ENCODE data around the gene CD58.

The CD58 gene

GRCh38 chr1:116586741-116587143 lies 15.9 kb upstream of the CD58 start:
- TF ChIP-seq TAF1 (IDR thresholded peaks at IDR 0.05; ENCODE audit: low read depth, low read length) (no peak), SPI1 (IDR thresholded peaks at IDR 0.05; ENCODE audit: low read depth, low read length) (0 out of 2 replicates have a peak, but pooled peaks have one; percentile 6)
- FAIRE-seq (no peak), DNase-seq (ENCODE audit: insufficient read length, low spot score) (no peak)

DNA sequence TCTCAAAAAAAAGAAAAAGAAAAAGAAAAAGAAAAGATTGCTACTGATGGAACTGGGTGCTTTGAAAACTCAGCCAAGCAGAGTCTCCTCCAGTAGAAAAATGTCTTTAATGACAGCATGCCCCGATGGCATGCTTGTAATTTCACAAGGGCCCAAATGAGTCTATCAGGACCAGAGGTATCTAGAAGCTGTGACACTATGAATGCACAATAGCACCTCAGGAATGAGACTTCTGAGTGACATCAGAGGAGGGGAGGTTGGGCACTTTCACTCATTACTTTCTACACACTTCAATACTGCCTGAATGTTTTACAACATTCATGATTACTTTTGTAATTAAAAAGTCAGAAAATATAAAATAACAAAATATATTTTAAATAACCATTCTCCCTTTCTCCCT lies 15.1 kb upstream of the CD58 start:
- DNase-seq (ENCODE audit: insufficient read length, low spot score), result no peak
- FAIRE-seq, result no peak
- TF ChIP-seq SPI1 (IDR thresholded peaks at IDR 0.05; ENCODE audit: low read depth, low read length) (no peak), PAX5 (IDR thresholded peaks at IDR 0.05; ENCODE audit: insufficient read depth, low read length, severe bottlenecking) (no peak), POLR2AphosphoS5 (IDR thresholded peaks at IDR 0.05; ENCODE audit: low read depth, low read length) (no peak), POU2F2 (IDR thresholded peaks at IDR 0.05; ENCODE audit: low read depth, low read length) (no peak), POLR2A (IDR thresholded peaks at IDR 0.05; ENCODE audit: low read depth, low read length) (no peak), TAF1 (IDR thresholded peaks at IDR 0.05; ENCODE audit: low read depth, low read length) (no peak)

DNA sequence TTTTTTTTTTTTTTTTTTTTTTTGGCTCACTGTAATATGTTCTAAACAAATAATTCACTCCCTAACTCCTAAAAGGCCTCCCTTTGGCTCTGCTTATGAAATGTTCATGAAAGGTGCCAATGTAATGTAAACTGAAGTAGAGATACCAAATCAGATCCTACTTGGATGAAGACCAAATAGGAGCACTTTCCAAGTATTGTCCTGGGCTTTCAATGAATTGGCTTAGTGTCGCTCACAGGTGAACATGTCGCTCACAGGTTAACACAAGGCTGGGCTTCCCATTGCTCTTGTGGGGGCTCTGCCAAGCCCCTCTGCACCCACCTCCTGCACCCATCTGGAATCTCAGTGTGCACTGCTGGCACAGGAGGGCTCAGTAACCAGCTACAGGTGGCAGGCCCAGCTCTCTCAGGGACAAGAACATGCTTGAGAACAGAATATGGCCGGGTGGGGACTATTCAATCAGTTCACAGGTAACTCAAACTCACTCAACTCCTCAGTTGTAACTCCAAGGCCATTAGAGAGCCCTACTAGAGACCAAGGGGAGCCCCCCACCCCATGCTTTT lies 10.6 kb upstream of the CD58 start:
- TF ChIP-seq TAF1 (IDR thresholded peaks at IDR 0.05; ENCODE audit: low read depth, low read length) (no peak), PAX5 (IDR thresholded peaks at IDR 0.05; ENCODE audit: insufficient read depth, low read length, severe bottlenecking) (no peak), POLR2A (IDR thresholded peaks at IDR 0.05; ENCODE audit: low read depth, low read length) (no peak), SPI1 (IDR thresholded peaks at IDR 0.05; ENCODE audit: low read depth, low read length) (no peak), POLR2AphosphoS5 (IDR thresholded peaks at IDR 0.05; ENCODE audit: low read depth, low read length) (no peak), POU2F2 (IDR thresholded peaks at IDR 0.05; ENCODE audit: low read depth, low read length) (no peak)
- no peak for FAIRE-seq
- DNase-seq (ENCODE audit: insufficient read length, low spot score), result no peak

- TF ChIP-seq TAF1 (IDR thresholded peaks at IDR 0.05; ENCODE audit: low read depth, low read length) (no peak), SPI1 (IDR thresholded peaks at IDR 0.05; ENCODE audit: low read depth, low read length) (no peak), POLR2AphosphoS5 (IDR thresholded peaks at IDR 0.05; ENCODE audit: low read depth, low read length) (no peak), POU2F2 (IDR thresholded peaks at IDR 0.05; ENCODE audit: low read depth, low read length) (no peak), PAX5 (IDR thresholded peaks at IDR 0.05; ENCODE audit: insufficient read depth, low read length, severe bottlenecking) (no peak), POLR2A (IDR thresholded peaks at IDR 0.05; ENCODE audit: low read depth, low read length) (no peak)
- FAIRE-seq, result no peak
- DNase-seq (ENCODE audit: insufficient read length, low spot score), result no peak
Observed at GRCh38 chr1:116580446-116581322, 9.9 kb upstream of the CD58 start.

- FAIRE-seq, result no peak
- DNase-seq (ENCODE audit: insufficient read length, low spot score), result no peak
- TF ChIP-seq SPI1 (IDR thresholded peaks at IDR 0.05; ENCODE audit: low read depth, low read length), result no peak
- no peak for TF ChIP-seq POLR2A (IDR thresholded peaks at IDR 0.05; ENCODE audit: low read depth, low read length)
- TF ChIP-seq POU2F2 (IDR thresholded peaks at IDR 0.05; ENCODE audit: low read depth, low read length), result no peak
- TF ChIP-seq PAX5 (IDR thresholded peaks at IDR 0.05; ENCODE audit: insufficient read depth, low read length, severe bottlenecking), result no peak
- TF ChIP-seq TAF1 (IDR thresholded peaks at IDR 0.05; ENCODE audit: low read depth, low read length), result no peak
- no peak for TF ChIP-seq POLR2AphosphoS5 (IDR thresholded peaks at IDR 0.05; ENCODE audit: low read depth, low read length)
Observed at GRCh38 chr1:116579259-116579875, 8.5 kb upstream of the CD58 start.

GRCh38 chr1:116578581-116578980 lies 7.8 kb upstream of the CD58 start:
- TF ChIP-seq TAF1 (IDR thresholded peaks at IDR 0.05; ENCODE audit: low read depth, low read length) (no peak), SPI1 (IDR thresholded peaks at IDR 0.05; ENCODE audit: low read depth, low read length) (no peak), POU2F2 (IDR thresholded peaks at IDR 0.05; ENCODE audit: low read depth, low read length) (no peak), POLR2A (IDR thresholded peaks at IDR 0.05; ENCODE audit: low read depth, low read length) (no peak), POLR2AphosphoS5 (IDR thresholded peaks at IDR 0.05; ENCODE audit: low read depth, low read length) (no peak), PAX5 (IDR thresholded peaks at IDR 0.05; ENCODE audit: insufficient read depth, low read length, severe bottlenecking) (no peak)
- no peak for DNase-seq (ENCODE audit: insufficient read length, low spot score)
- no peak for FAIRE-seq

- no peak for FAIRE-seq
- DNase-seq (ENCODE audit: insufficient read length, low spot score), result no peak
Observed at GRCh38 chr1:116577759-116578314, 7.0 kb upstream of the CD58 start.

GRCh38 chr1:116574581-116575291 lies 3.9 kb upstream of the CD58 start:
- DNase-seq (ENCODE audit: insufficient read length, low spot score) (peak; percentile 43), FAIRE-seq (peak; percentile 61)
- TF ChIP-seq TAF1 (IDR thresholded peaks at IDR 0.05; ENCODE audit: low read depth, low read length) (no peak), PAX5 (IDR thresholded peaks at IDR 0.05; ENCODE audit: insufficient read depth, low read length, severe bottlenecking) (no peak), SPI1 (IDR thresholded peaks at IDR 0.05; ENCODE audit: low read depth, low read length) (no peak), POLR2AphosphoS5 (IDR thresholded peaks at IDR 0.05; ENCODE audit: low read depth, low read length) (no peak), POLR2A (IDR thresholded peaks at IDR 0.05; ENCODE audit: low read depth, low read length) (no peak), POU2F2 (IDR thresholded peaks at IDR 0.05; ENCODE audit: low read depth, low read length) (no peak; the same call in 1 of the 2 replicates)

More at GRCh38 chr1:116577759-116578314, 7.0 kb upstream of the CD58 start:
- no peak for TF ChIP-seq PAX5 (IDR thresholded peaks at IDR 0.05; ENCODE audit: insufficient read depth, low read length, severe bottlenecking)
- TF ChIP-seq POU2F2 (IDR thresholded peaks at IDR 0.05; ENCODE audit: low read depth, low read length), result no peak
- no peak for TF ChIP-seq POLR2AphosphoS5 (IDR thresholded peaks at IDR 0.05; ENCODE audit: low read depth, low read length)
- TF ChIP-seq POLR2A (IDR thresholded peaks at IDR 0.05; ENCODE audit: low read depth, low read length), result no peak
- TF ChIP-seq SPI1 (IDR thresholded peaks at IDR 0.05; ENCODE audit: low read depth, low read length), result no peak
- no peak for TF ChIP-seq TAF1 (IDR thresholded peaks at IDR 0.05; ENCODE audit: low read depth, low read length)
